Measurements from ENCODE around the gene CD52.

The CD52 gene

GRCh38 chr1:26278724-26279455 is 38.9 kb upstream of the CD52 start:
- Histone ChIP-seq H3K36me3 (ENCODE audit: control insufficient read depth in 2 of 2, insufficient read depth in 2 of 2, low read length in 2 of 2) (peaks cover 11 to 12% of the 10 kb centered on the region in 2 donors), H3K9ac (ENCODE audit: low read depth in 1 of 2, low read length in 2 of 2) (peak overlapping the region; percentile 91 to 97), H3K4me1 (ENCODE audit: control insufficient read depth in 2 of 2, insufficient read depth in 2 of 2, low read length in 2 of 2) (peaks cover 58 to 68% of the 10 kb centered on the region in 2 donors), H3K27ac (ENCODE audit: low read depth in 2 of 2, low read length in 2 of 2) (peak overlapping the region; percentile 94 to 98), H3K9me3 (ENCODE audit: control insufficient read depth in 2 of 2, low read length in 2 of 2) (no peaks in the 10 kb centered on the region), H3K4me3 (ENCODE audit: low read length in 2 of 2) (peak overlapping the region; percentile 75 to 82), H3K27me3 (ENCODE audit: control insufficient read depth in 2 of 2, insufficient read depth in 2 of 2, low read length in 2 of 2) (no peaks in the 10 kb centered on the region)

- Histone ChIP-seq H3K27me3 (ENCODE audit: control insufficient read depth in 2 of 2, insufficient read depth in 2 of 2, low read length in 2 of 2) (no peaks in the 10 kb centered on the region), H3K9me3 (ENCODE audit: control insufficient read depth in 2 of 2, low read length in 2 of 2) (no peaks in the 10 kb centered on the region), H3K36me3 (ENCODE audit: control insufficient read depth in 2 of 2, insufficient read depth in 2 of 2, low read length in 2 of 2) (peaks cover 11 to 12% of the 10 kb centered on the region in 2 donors), H3K9ac (ENCODE audit: low read depth in 1 of 2, low read length in 2 of 2) (peak within 1 kb of the TSS; percentile 91 to 97), H3K4me1 (ENCODE audit: control insufficient read depth in 2 of 2, insufficient read depth in 2 of 2, low read length in 2 of 2) (peaks cover 63 to 75% of the 10 kb centered on the region in 2 donors), H3K27ac (ENCODE audit: low read depth in 2 of 2, low read length in 2 of 2) (peak within 1 kb of the TSS; percentile 94 to 98), H3K4me3 (ENCODE audit: low read length in 2 of 2) (peak within 1 kb of the TSS; percentile 75 to 82)
Observed at GRCh38 chr1:26279456-26280332, 38.1 kb upstream of the CD52 start, which contains the start of gene SH3BGRL3. Gene SH3BGRL3 (plus strand): TSS chr1:26280086. CDS start chr1:26280156, 70 bp downstream.

- Histone ChIP-seq H3K4me1 (ENCODE audit: control insufficient read depth in 2 of 2, insufficient read depth in 2 of 2, low read length in 2 of 2) (peaks cover 69 to 81% of the 10 kb centered on the region in 2 donors), H3K36me3 (ENCODE audit: control insufficient read depth in 2 of 2, insufficient read depth in 2 of 2, low read length in 2 of 2) (peaks cover 11 to 12% of the 10 kb centered on the region in 2 donors), H3K9me3 (ENCODE audit: control insufficient read depth in 2 of 2, low read length in 2 of 2) (no peaks in the 10 kb centered on the region), H3K4me3 (ENCODE audit: low read length in 2 of 2) (peak overlapping the region; percentile 75 to 82), H3K9ac (ENCODE audit: low read depth in 1 of 2, low read length in 2 of 2) (peak overlapping the region; percentile 84 to 97), H3K27me3 (ENCODE audit: control insufficient read depth in 2 of 2, insufficient read depth in 2 of 2, low read length in 2 of 2) (no peaks in the 10 kb centered on the region), H3K27ac (ENCODE audit: low read depth in 2 of 2, low read length in 2 of 2) (peak overlapping the region; percentile 94 to 98)
Observed at GRCh38 chr1:26280333-26281042, 37.3 kb upstream of the CD52 start.

GRCh38 chr1:26281091-26281958 is 36.4 kb upstream of the CD52 start:
- Histone ChIP-seq H3K36me3 (ENCODE audit: control insufficient read depth in 2 of 2, insufficient read depth in 2 of 2, low read length in 2 of 2) (peaks cover 11 to 12% of the 10 kb centered on the region in 2 donors), H3K4me3 (ENCODE audit: low read length in 2 of 2) (peak overlapping the region; percentile 75 to 82), H3K9me3 (ENCODE audit: control insufficient read depth in 2 of 2, low read length in 2 of 2) (no peaks in the 10 kb centered on the region), H3K4me1 (ENCODE audit: control insufficient read depth in 2 of 2, insufficient read depth in 2 of 2, low read length in 2 of 2) (peaks cover 70 to 74% of the 10 kb centered on the region in 2 donors), H3K27me3 (ENCODE audit: control insufficient read depth in 2 of 2, insufficient read depth in 2 of 2, low read length in 2 of 2) (no peaks in the 10 kb centered on the region), H3K27ac (ENCODE audit: low read depth in 2 of 2, low read length in 2 of 2) (peak overlapping the region; percentile 94 to 98), H3K9ac (ENCODE audit: low read depth in 1 of 2, low read length in 2 of 2) (peak overlapping the region; percentile 41 to 97)

- H3K4me3 ChIP-seq (ENCODE audit: low read length in 2 of 2) = peak overlapping the region in 1 of 2 donors; percentile 82
- peak overlapping the region in 1 of 2 donors; percentile 98 for H3K27ac ChIP-seq (ENCODE audit: low read depth in 2 of 2, low read length in 2 of 2)
- no peaks in the 10 kb centered on the region for H3K9me3 ChIP-seq (ENCODE audit: control insufficient read depth in 2 of 2, low read length in 2 of 2)
- H3K4me1 ChIP-seq (ENCODE audit: control insufficient read depth in 2 of 2, insufficient read depth in 2 of 2, low read length in 2 of 2) = peaks cover 67 to 69% of the 10 kb centered on the region in 2 donors
- peaks cover 11 to 12% of the 10 kb centered on the region in 2 donors for H3K36me3 ChIP-seq (ENCODE audit: control insufficient read depth in 2 of 2, insufficient read depth in 2 of 2, low read length in 2 of 2)
- H3K27me3 ChIP-seq (ENCODE audit: control insufficient read depth in 2 of 2, insufficient read depth in 2 of 2, low read length in 2 of 2) = no peaks in the 10 kb centered on the region
- peak overlapping the region in 1 of 2 donors; percentile 97 for H3K9ac ChIP-seq (ENCODE audit: low read depth in 1 of 2, low read length in 2 of 2)
Observed at GRCh38 chr1:26281971-26282370, 35.8 kb upstream of the CD52 start.

- no peak overlapping the region for H3K9ac ChIP-seq (ENCODE audit: low read depth in 1 of 2, low read length in 2 of 2)
- H3K27me3 ChIP-seq (ENCODE audit: control insufficient read depth in 2 of 2, insufficient read depth in 2 of 2, low read length in 2 of 2) = no peaks in the 10 kb centered on the region
- peaks cover 65 to 67% of the 10 kb centered on the region in 2 donors for H3K4me1 ChIP-seq (ENCODE audit: control insufficient read depth in 2 of 2, insufficient read depth in 2 of 2, low read length in 2 of 2)
- no peak overlapping the region for H3K4me3 ChIP-seq (ENCODE audit: low read length in 2 of 2)
- H3K27ac ChIP-seq (ENCODE audit: low read depth in 2 of 2, low read length in 2 of 2) = peak overlapping the region in 1 of 2 donors; percentile 16
- H3K36me3 ChIP-seq (ENCODE audit: control insufficient read depth in 2 of 2, insufficient read depth in 2 of 2, low read length in 2 of 2) = peaks cover 11 to 12% of the 10 kb centered on the region in 2 donors
- H3K9me3 ChIP-seq (ENCODE audit: control insufficient read depth in 2 of 2, low read length in 2 of 2) = no peaks in the 10 kb centered on the region
Observed at GRCh38 chr1:26282401-26282918, 35.3 kb upstream of the CD52 start.

GRCh38 chr1:26283279-26283853 is 34.4 kb upstream of the CD52 start:
- H3K9me3 ChIP-seq (ENCODE audit: control insufficient read depth in 2 of 2, low read length in 2 of 2) = no peaks in the 10 kb centered on the region
- H3K27ac ChIP-seq (ENCODE audit: low read depth in 2 of 2, low read length in 2 of 2) = peak overlapping the region; percentile 14 to 32
- no peak overlapping the region for H3K4me3 ChIP-seq (ENCODE audit: low read length in 2 of 2)
- no peaks in the 10 kb centered on the region for H3K27me3 ChIP-seq (ENCODE audit: control insufficient read depth in 2 of 2, insufficient read depth in 2 of 2, low read length in 2 of 2)
- no peak overlapping the region for H3K9ac ChIP-seq (ENCODE audit: low read depth in 1 of 2, low read length in 2 of 2)
- H3K36me3 ChIP-seq (ENCODE audit: control insufficient read depth in 2 of 2, insufficient read depth in 2 of 2, low read length in 2 of 2) = peaks cover 11 to 12% of the 10 kb centered on the region in 2 donors
- H3K4me1 ChIP-seq (ENCODE audit: control insufficient read depth in 2 of 2, insufficient read depth in 2 of 2, low read length in 2 of 2) = peaks cover 62 to 63% of the 10 kb centered on the region in 2 donors

- peak overlapping the region; percentile 1 to 64 for H3K27ac ChIP-seq (ENCODE audit: low read depth in 2 of 2, low read length in 2 of 2)
- no peak overlapping the region for H3K4me3 ChIP-seq (ENCODE audit: low read length in 2 of 2)
- peaks cover 62 to 65% of the 10 kb centered on the region in 2 donors for H3K4me1 ChIP-seq (ENCODE audit: control insufficient read depth in 2 of 2, insufficient read depth in 2 of 2, low read length in 2 of 2)
- H3K27me3 ChIP-seq (ENCODE audit: control insufficient read depth in 2 of 2, insufficient read depth in 2 of 2, low read length in 2 of 2) = no peaks in the 10 kb centered on the region
- no peaks in the 10 kb centered on the region for H3K9me3 ChIP-seq (ENCODE audit: control insufficient read depth in 2 of 2, low read length in 2 of 2)
- peaks cover 11 to 12% of the 10 kb centered on the region in 2 donors for H3K36me3 ChIP-seq (ENCODE audit: control insufficient read depth in 2 of 2, insufficient read depth in 2 of 2, low read length in 2 of 2)
- H3K9ac ChIP-seq (ENCODE audit: low read depth in 1 of 2, low read length in 2 of 2) = peak overlapping the region; percentile 21 to 34
Observed at GRCh38 chr1:26283871-26284596, 33.7 kb upstream of the CD52 start.
